Raji (cell line): ENCODE data around the gene CPB1.

ENCODE experiments used
- POLR2A ChIP-seq: IDR thresholded peaks from 2 replicates; pipeline ENCODE4 v1.6.1; 2011; ENCODE audit warnings: low read depth, low read length, control low read depth; ENCODE audit not compliant: insufficient read depth

Gene CPB1

GRCh38 chr3:148857316-148857715 lies 29.7 kb downstream of the CPB1 start:
- TF ChIP-seq POLR2A = no peak

GRCh38 chr3:148861277-148861869 lies 33.8 kb downstream of the CPB1 start:
- no peak for TF ChIP-seq POLR2A

- no peak for TF ChIP-seq POLR2A
These were observed 35.7 kb downstream of the CPB1 start for GRCh38 chr3:148863297-148863696.

GRCh38 chr3:148863814-148864213 lies 36.2 kb downstream of the CPB1 start:
- no peak for TF ChIP-seq POLR2A

- no peak for TF ChIP-seq POLR2A
These were observed 37.4 kb downstream of the CPB1 start, which contains the start of gene CPA3 for GRCh38 chr3:148865049-148865448. Gene CPA3 (plus strand): TSS chr3:148865296. CDS start chr3:148865308, 12 bp downstream.

GRCh38 chr3:148866261-148866660 lies 38.6 kb downstream of the CPB1 start:
- TF ChIP-seq POLR2A = no peak

GRCh38 chr3:148873270-148873927 lies 45.8 kb downstream of the CPB1 start:
- no peak for TF ChIP-seq POLR2A

- no peak for TF ChIP-seq POLR2A
These were observed 46.4 kb downstream of the CPB1 start for GRCh38 chr3:148873977-148874376.

- TF ChIP-seq POLR2A = no peak
These were observed 50.5 kb downstream of the CPB1 start for GRCh38 chr3:148878095-148878494.

GRCh38 chr3:148879256-148879655 lies 51.6 kb downstream of the CPB1 start:
- no peak for TF ChIP-seq POLR2A

GRCh38 chr3:148880681-148881080 lies 53.1 kb downstream of the CPB1 start:
- TF ChIP-seq POLR2A = no peak

GRCh38 chr3:148881286-148881685 lies 53.7 kb downstream of the CPB1 start:
- TF ChIP-seq POLR2A = no peak

GRCh38 chr3:148882288-148882687 lies 54.7 kb downstream of the CPB1 start:
- no peak for TF ChIP-seq POLR2A

- TF ChIP-seq POLR2A = no peak
These were observed 55.6 kb downstream of the CPB1 start for GRCh38 chr3:148883163-148883562.

GRCh38 chr3:148884261-148884660 lies 56.6 kb downstream of the CPB1 start:
- no peak for TF ChIP-seq POLR2A

GRCh38 chr3:148889828-148890227 lies 62.2 kb downstream of the CPB1 start:
- no peak for TF ChIP-seq POLR2A

- TF ChIP-seq POLR2A = no peak
These were observed 68.5 kb downstream of the CPB1 start for GRCh38 chr3:148896062-148896461.
